Smooth muscle cell (in vitro differentiated cells): ENCODE data around the gene BSCL2. TPM values are rescaled to one million over a fixed set of nuclear protein-coding genes. Genes with fewer than 3 reads are reported as not detected.

ENCODE experiments used
- DNase-seq: peaks from one replicate; lab custom pipeline; 2025; ENCODE audit not compliant: unreplicated experiment; lab: John Stamatoyannopoulos, UW
- H2AFZ ChIP-seq: fragments of 200-600 bp; sonication (generic); 2 replicates; pipeline ENCODE4 v1.6.0; 2016; ENCODE audit warnings: antibody characterized with exemption, low read depth, mild to moderate bottlenecking
- H3F3A ChIP-seq: fragments of 200-600 bp; sonication (generic); 2 replicates; pipeline ENCODE4 v1.6.0; 2017; ENCODE audit warnings: antibody characterized with exemption, low read depth
- H3K27ac ChIP-seq: fragments of 200-600 bp; sonication (generic); 2 replicates; pipeline ENCODE4 v1.5.1; 2016; ENCODE audit warnings: low read depth, mild to moderate bottlenecking
- H3K27me3 ChIP-seq: fragments of 200-600 bp; sonication (generic); 2 replicates; pipeline ENCODE4 v1.6.1; 2016; ENCODE audit warnings: low read depth, mild to moderate bottlenecking
- H3K36me3 ChIP-seq: fragments of 200-600 bp; sonication (generic); 2 replicates; pipeline ENCODE4 v1.5.1; 2016; ENCODE audit warnings: low read depth
- H3K4me1 ChIP-seq: fragments of 200-600 bp; sonication (generic); 2 replicates; pipeline ENCODE4 v1.5.1; 2016; ENCODE audit warnings: low read depth
- H3K4me2 ChIP-seq: fragments of 200-600 bp; sonication (generic); 2 replicates; pipeline ENCODE4 v1.6.0; 2016; ENCODE audit warnings: mild to moderate bottlenecking
- H3K4me3 ChIP-seq: fragments of 200-600 bp; sonication (generic); 2 replicates; pipeline ENCODE4 v1.5.1; 2016; ENCODE audit warnings: mild to moderate bottlenecking
- H3K79me2 ChIP-seq: fragments of 200-600 bp; sonication (generic); 2 replicates; pipeline ENCODE4 v1.6.0; 2016; ENCODE audit warnings: low read depth, mild to moderate bottlenecking
- H3K9ac ChIP-seq: fragments of 200-600 bp; sonication (generic); 2 replicates; pipeline ENCODE4 v1.6.0; 2016; ENCODE audit warnings: low read depth
- H3K9me3 ChIP-seq: fragments of 200-600 bp; sonication (generic); replicated peaks from 2 replicates; pipeline ENCODE4 v1.5.1; 2016; ENCODE audit warnings: low read depth
- H4K20me1 ChIP-seq: fragments of 200-600 bp; sonication (generic); 2 replicates; pipeline ENCODE4 v1.6.0; 2016; ENCODE audit warnings: low read depth
- WGBS: methylation state at CpG from one replicate; pipeline ENCODE4 v1.1.7; 2016; ENCODE audit warnings: low lambda C conversion rate; 5-methylcytosine and 5-hydroxymethylcytosine counted together
- polyA plus RNA-seq: library from polyadenylated mRNA; unstranded; fragments of >200 nt; fragmentation: Nextera tagmentation; extraction: Ambion mirVana; gene quantifications from 2 replicates; pipeline ENCODE4 v1.2.1, GENCODE V29; 2016
- total RNA-seq: library from RNA; depleted of rRNA; stranded (reverse); fragments of >200 nt; gene quantifications from 2 replicates; pipeline ENCODE4 v1.2.3, GENCODE V29; 2014
- TF ChIP-seq, protein P1 (sequence below): fragments of 200-600 bp; sonication (generic); IDR thresholded peaks from 2 replicates; pipeline ENCODE4 v1.5.1; 2017; ENCODE audit warnings: borderline replicate concordance, mild to moderate bottlenecking, antibody characterized with exemption; ENCODE audit not compliant: insufficient read depth, poor library complexity, severe bottlenecking

Gene BSCL2
- total and polyA plus RNA-seq, 2 experiments from 2014 or later: 79.7 to 115 TPM

DNA sequence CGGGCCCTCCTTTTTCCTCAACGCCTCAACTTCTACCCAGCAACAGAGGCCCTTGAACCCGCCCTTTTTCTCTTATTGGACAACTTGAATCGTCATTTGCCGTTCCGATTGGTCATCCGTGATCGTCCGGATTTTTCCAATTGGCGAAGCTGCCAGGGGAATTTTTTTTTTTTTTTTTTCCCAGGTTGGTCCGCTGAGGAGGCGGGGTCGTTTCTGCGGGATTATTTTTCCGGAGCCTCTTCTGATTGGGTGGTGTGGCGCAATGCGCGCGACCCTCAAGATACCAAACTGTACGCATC, 20.6 kb upstream of the BSCL2 start:
- under 1% methylated on average over 20 of the region's 20 CpGs for WGBS
- peak overlapping the region; percentile 77 for H3K9ac ChIP-seq
- peaks cover 82% of the 10 kb centered on the region for H3K79me2 ChIP-seq
- H3K4me2 ChIP-seq: peak overlapping the region; percentile 99
- H3K27me3 ChIP-seq: no peaks in the 10 kb centered on the region
- H3K27ac ChIP-seq: peak overlapping the region; percentile 89
- peak; percentile 86 for DNase-seq
- peaks cover 17% of the 10 kb centered on the region for H3F3A ChIP-seq
- H2AFZ ChIP-seq: peak overlapping the region; percentile 98
- peaks cover 2% of the 10 kb centered on the region for H3K36me3 ChIP-seq
- no peaks in the 10 kb centered on the region for H3K9me3 ChIP-seq
- peak overlapping the region; percentile 87 for H3K4me3 ChIP-seq
- H3K4me1 ChIP-seq: peaks cover 27% of the 10 kb centered on the region
- TF ChIP-seq, protein P1, sequence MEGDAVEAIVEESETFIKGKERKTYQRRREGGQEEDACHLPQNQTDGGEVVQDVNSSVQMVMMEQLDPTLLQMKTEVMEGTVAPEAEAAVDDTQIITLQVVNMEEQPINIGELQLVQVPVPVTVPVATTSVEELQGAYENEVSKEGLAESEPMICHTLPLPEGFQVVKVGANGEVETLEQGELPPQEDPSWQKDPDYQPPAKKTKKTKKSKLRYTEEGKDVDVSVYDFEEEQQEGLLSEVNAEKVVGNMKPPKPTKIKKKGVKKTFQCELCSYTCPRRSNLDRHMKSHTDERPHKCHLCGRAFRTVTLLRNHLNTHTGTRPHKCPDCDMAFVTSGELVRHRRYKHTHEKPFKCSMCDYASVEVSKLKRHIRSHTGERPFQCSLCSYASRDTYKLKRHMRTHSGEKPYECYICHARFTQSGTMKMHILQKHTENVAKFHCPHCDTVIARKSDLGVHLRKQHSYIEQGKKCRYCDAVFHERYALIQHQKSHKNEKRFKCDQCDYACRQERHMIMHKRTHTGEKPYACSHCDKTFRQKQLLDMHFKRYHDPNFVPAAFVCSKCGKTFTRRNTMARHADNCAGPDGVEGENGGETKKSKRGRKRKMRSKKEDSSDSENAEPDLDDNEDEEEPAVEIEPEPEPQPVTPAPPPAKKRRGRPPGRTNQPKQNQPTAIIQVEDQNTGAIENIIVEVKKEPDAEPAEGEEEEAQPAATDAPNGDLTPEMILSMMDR: no peak
- H4K20me1 ChIP-seq: peaks cover 42% of the 10 kb centered on the region

DNA sequence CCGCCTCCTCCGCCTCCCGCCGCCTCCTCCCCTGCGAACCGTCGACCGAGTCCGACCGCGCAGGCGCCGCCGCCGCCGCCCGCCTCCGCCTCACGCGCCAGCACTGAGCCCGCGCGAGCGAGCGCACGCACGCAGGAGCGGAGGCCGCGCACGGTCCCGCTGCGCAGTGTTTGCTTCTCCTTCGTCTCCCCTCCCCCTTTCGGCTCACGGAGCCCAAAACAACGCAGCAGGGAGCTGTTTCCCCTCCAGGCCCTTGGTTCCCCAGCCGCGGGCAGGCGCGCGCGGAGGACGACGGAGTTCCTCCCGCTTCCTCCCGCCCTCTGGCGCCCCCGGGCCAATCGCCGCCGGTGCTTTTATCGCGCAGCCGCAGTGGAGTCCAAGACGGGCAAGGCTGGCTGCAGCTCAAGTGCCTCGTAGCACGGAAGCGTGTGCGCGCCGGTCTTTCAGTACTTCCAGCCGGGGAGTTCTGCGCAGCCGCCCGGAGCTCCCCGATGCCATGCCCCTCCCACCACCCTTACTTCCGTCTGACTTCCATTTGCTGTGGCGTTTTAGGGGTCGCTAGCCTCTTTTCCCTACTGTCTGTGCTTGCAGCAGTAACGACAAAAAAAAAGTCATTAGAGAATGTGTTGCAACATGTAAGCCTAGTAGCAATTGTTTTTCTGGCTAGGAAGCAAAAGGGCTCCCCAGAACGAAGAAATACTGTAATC, 20.1 kb upstream of the BSCL2 start, which contains the start of gene HNRNPUL2:
Gene HNRNPUL2 (minus strand): TSS at position 293 of the 707 bp plus-strand sequence. CDS start 301 bp downstream, outside the sequence.
- Histone ChIP-seq H3K9me3 (no peaks in the 10 kb centered on the region), H3K27ac (peak within 1 kb of the TSS; percentile 89), H3K4me3 (peak within 1 kb of the TSS; percentile 87), H3K36me3 (peaks cover 7% of the 10 kb centered on the region), H4K20me1 (peaks cover 43% of the 10 kb centered on the region), H3K27me3 (no peaks in the 10 kb centered on the region), H3K4me2 (peak within 1 kb of the TSS; percentile 99), H3F3A (peaks cover 19% of the 10 kb centered on the region), H3K9ac (peak within 1 kb of the TSS; percentile 77), H3K79me2 (peaks cover 82% of the 10 kb centered on the region), H3K4me1 (peaks cover 27% of the 10 kb centered on the region), H2AFZ (peak within 1 kb of the TSS; percentile 98)
- 1% methylated on average over 56 of the region's 72 CpGs for WGBS
- TF ChIP-seq, protein P1: no peak
- DNase-seq: peak; percentile 94

DNA sequence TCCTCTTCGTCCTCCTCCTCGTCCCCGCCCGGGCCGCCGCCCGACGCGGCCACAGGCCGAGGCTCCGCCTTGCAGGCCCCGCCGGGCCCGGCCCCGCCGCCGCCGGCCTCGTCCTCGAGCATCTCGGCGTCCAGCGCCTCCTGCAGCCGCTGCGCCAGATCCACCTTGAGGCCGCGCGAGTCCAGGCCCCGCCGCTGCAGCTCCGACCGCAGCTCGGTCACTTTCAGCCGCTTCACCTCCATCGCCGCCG, 19.6 kb upstream of the BSCL2 start:
- Histone ChIP-seq H3K4me1 (peaks cover 27% of the 10 kb centered on the region), H2AFZ (peak overlapping the region; percentile 36), H3K36me3 (peaks cover 11% of the 10 kb centered on the region), H3K27me3 (no peaks in the 10 kb centered on the region), H3K4me2 (peak overlapping the region; percentile 99), H3K79me2 (peaks cover 82% of the 10 kb centered on the region), H3K27ac (peak overlapping the region; percentile 89), H3F3A (peaks cover 21% of the 10 kb centered on the region), H3K4me3 (peak overlapping the region; percentile 87), H4K20me1 (peaks cover 47% of the 10 kb centered on the region), H3K9me3 (no peaks in the 10 kb centered on the region), H3K9ac (peak overlapping the region; percentile 77)
- DNase-seq: no peak
- TF ChIP-seq, protein P1: no peak
- WGBS: 2% methylated on average over 28 of the region's 37 CpGs

DNA sequence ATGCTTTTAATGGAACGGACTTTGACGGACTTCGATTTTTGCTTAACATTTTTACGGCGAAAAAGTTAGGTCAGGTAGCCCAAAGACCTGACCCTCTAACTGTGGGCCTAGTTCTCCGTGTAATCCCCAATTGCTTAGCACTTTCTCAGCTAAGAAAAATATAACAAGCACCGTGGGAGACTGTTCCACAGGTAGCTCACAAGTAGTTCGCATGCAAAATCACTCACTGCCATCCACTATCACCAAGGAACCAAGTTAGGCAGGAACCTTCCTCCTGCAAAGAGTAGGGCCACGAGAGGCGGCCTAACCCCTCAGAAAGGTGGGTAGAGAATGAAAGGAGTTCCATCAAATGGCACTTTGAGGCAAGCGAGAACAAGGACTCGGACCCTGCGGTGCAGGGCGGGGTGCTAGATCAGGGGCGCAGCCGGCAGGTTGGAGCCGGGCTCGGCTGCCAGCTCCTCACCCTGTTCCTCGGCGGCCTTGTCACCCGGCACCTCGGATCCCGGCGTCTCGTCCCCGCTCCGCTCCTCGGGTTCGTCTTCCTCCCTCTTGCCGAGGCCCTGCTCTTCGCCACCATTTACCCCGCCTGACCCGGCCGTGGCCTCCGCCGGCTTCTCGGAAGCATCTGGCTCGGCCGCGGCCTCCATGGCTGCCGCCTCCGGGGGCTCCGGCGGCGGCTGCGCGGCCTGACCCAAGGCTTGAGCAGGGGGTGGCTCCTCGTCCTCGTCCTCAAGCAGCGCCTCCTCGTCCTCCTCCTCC, 19.1 kb upstream of the BSCL2 start:
- H3K4me3 ChIP-seq: peak overlapping the region; percentile 87
- H3K79me2 ChIP-seq: peaks cover 82% of the 10 kb centered on the region
- H4K20me1 ChIP-seq: peaks cover 51% of the 10 kb centered on the region
- H3K4me2 ChIP-seq: peak overlapping the region; percentile 99
- no peak overlapping the region for H2AFZ ChIP-seq
- H3K9ac ChIP-seq: peak overlapping the region; percentile 77
- WGBS: under 1% methylated on average over 49 of the region's 51 CpGs
- H3K4me1 ChIP-seq: peaks cover 27% of the 10 kb centered on the region
- peaks cover 23% of the 10 kb centered on the region for H3F3A ChIP-seq
- H3K27me3 ChIP-seq: no peaks in the 10 kb centered on the region
- H3K27ac ChIP-seq: peak overlapping the region; percentile 89
- TF ChIP-seq, protein P1: no peak
- DNase-seq: no peak
- H3K9me3 ChIP-seq: no peaks in the 10 kb centered on the region
- H3K36me3 ChIP-seq: peaks cover 15% of the 10 kb centered on the region
